Neutrophil (primary cell): ENCODE measurements around the gene OR2V2.
A peak's percentile ranks its signal among the peaks of the same experiment; 100 is the strongest.

Source experiments
- H3K27ac ChIP-seq: fragments of 200-600 bp; sonication (generic); 2 replicates; pipeline ENCODE4 v1.5.1; 2016; ENCODE audit warnings: mild to moderate bottlenecking, moderate library complexity
- H3K27me3 ChIP-seq: fragments of 200-600 bp; sonication (generic); 2 replicates; pipeline ENCODE4 v1.6.0; 2016; ENCODE audit warnings: mild to moderate bottlenecking
- H3K36me3 ChIP-seq: fragments of 200-600 bp; sonication (generic); 2 replicates; pipeline ENCODE4 v1.5.1; 2017
- H3K4me1 ChIP-seq, 2 experiments: fragments of 200-600 bp in 1 of 2; sonication (generic) in 1 of 2; 1 replicate in 1 of 2; 2 replicates in 1 of 2; pipeline versions ENCODE4 v1.5.1 to v1.6.1; 2013 to 2016; ENCODE audit warnings: low read depth in 1 of 2, low read length in 1 of 2, mild to moderate bottlenecking in 1 of 2, moderate library complexity in 1 of 2; ENCODE audit not compliant: control insufficient read depth in 1 of 2, insufficient read depth in 1 of 2
- H3K4me3 ChIP-seq, 2 experiments: fragments of 200-600 bp in 1 of 2; sonication (generic) in 1 of 2; 1 replicate in 1 of 2; 2 replicates in 1 of 2; pipeline ENCODE4 v1.5.1; 2013 to 2016; ENCODE audit warnings: low read depth in 1 of 2, low read length in 1 of 2, mild to moderate bottlenecking in 1 of 2, moderate library complexity in 1 of 2
- H3K9me3 ChIP-seq: fragments of 200-600 bp; sonication (generic); 2 replicates; pipeline ENCODE4 v1.5.1; 2016
- CTCF ChIP-seq: fragments of 200-600 bp; sonication (generic); IDR thresholded peaks from 2 replicates; pipeline ENCODE4 v1.5.1; 2016; ENCODE audit warnings: antibody characterized with exemption

Gene OR2V2

GRCh38 chr5:181199881-181200638 is 52.7 kb downstream of the OR2V2 start:
- H3K9me3 ChIP-seq = no peaks in the 10 kb centered on the region
- H3K27ac ChIP-seq = no peak overlapping the region
- peaks cover 20% of the 10 kb centered on the region in 2 experiments for H3K4me1 ChIP-seq
- TF ChIP-seq CTCF = no peak
- H3K4me3 ChIP-seq = no peak overlapping the region
- H3K36me3 ChIP-seq = no peaks in the 10 kb centered on the region
- H3K27me3 ChIP-seq = peaks cover 74% of the 10 kb centered on the region

GRCh38 chr5:181200816-181201215 is 53.4 kb downstream of the OR2V2 start:
- Histone ChIP-seq H3K36me3 (no peaks in the 10 kb centered on the region), H3K4me1 (peaks cover 27 to 28% of the 10 kb centered on the region in 2 experiments), H3K9me3 (no peaks in the 10 kb centered on the region), H3K4me3 (no peak overlapping the region), H3K27ac (no peak overlapping the region), H3K27me3 (peaks cover 82% of the 10 kb centered on the region)
- TF ChIP-seq CTCF = no peak

GRCh38 chr5:181203093-181203711 is 55.8 kb downstream of the OR2V2 start:
- Histone ChIP-seq H3K4me1 (peaks cover 51% of the 10 kb centered on the region in 2 experiments), H3K4me3 (no peak overlapping the region), H3K36me3 (no peaks in the 10 kb centered on the region), H3K9me3 (no peaks in the 10 kb centered on the region), H3K27ac (no peak overlapping the region), H3K27me3 (peaks cover 99% of the 10 kb centered on the region)
- TF ChIP-seq CTCF = no peak

GRCh38 chr5:181203777-181204112 is 56.4 kb downstream of the OR2V2 start:
- H3K27ac ChIP-seq = no peak overlapping the region
- H3K4me1 ChIP-seq = peaks cover 51% of the 10 kb centered on the region in 2 experiments
- peaks cover 99% of the 10 kb centered on the region for H3K27me3 ChIP-seq
- no peak for TF ChIP-seq CTCF
- H3K4me3 ChIP-seq = peak overlapping the region; percentile 8 to 60
- H3K9me3 ChIP-seq = no peaks in the 10 kb centered on the region
- no peaks in the 10 kb centered on the region for H3K36me3 ChIP-seq

- H3K27ac ChIP-seq = no peak overlapping the region
- no peak for TF ChIP-seq CTCF
- H3K27me3 ChIP-seq = peaks cover 98% of the 10 kb centered on the region
- no peaks in the 10 kb centered on the region for H3K36me3 ChIP-seq
- no peaks in the 10 kb centered on the region for H3K9me3 ChIP-seq
- peak overlapping the region; percentile 20 to 60 for H3K4me3 ChIP-seq
- H3K4me1 ChIP-seq = peaks cover 51% of the 10 kb centered on the region in 2 experiments
Observed at GRCh38 chr5:181204113-181204825, 56.9 kb downstream of the OR2V2 start.
